DMS114 treated with DMSO at 0.1 percent for 48 hours (cell line): ENCODE data around the gene TAS1R3.

Source experiments
- DNase-seq: peaks from one replicate; lab custom pipeline; 2025; ENCODE audit not compliant: unreplicated experiment; lab: John Stamatoyannopoulos, UW

The TAS1R3 gene

GRCh38 chr1:1349256-1350012 is 18.4 kb downstream of the TAS1R3 start, which contains the start of gene DVL1:
DVL1 (minus strand) TSS chr1:1349418; CDS start chr1:1349065, 353 bp downstream.
- DNase-seq, result no peak

GRCh38 chr1:1351511-1352427 is 20.7 kb downstream of the TAS1R3 start:
- DNase-seq, result no peak

GRCh38 chr1:1352786-1353388 is 21.8 kb downstream of the TAS1R3 start:
- no peak for DNase-seq

- no peak for DNase-seq
These were observed 22.5 kb downstream of the TAS1R3 start for GRCh38 chr1:1353389-1354151.

- DNase-seq, result no peak
These were observed 23.5 kb downstream of the TAS1R3 start for GRCh38 chr1:1354271-1355247.

- DNase-seq, result no peak
These were observed 24.3 kb downstream of the TAS1R3 start for GRCh38 chr1:1355416-1355815.

GRCh38 chr1:1356166-1356795 is 25.2 kb downstream of the TAS1R3 start:
- DNase-seq, result no peak

GRCh38 chr1:1356796-1357401 is 25.8 kb downstream of the TAS1R3 start:
- no peak for DNase-seq

GRCh38 chr1:1357871-1358432 is 26.9 kb downstream of the TAS1R3 start:
- DNase-seq, result no peak

GRCh38 chr1:1358433-1359271 is 27.6 kb downstream of the TAS1R3 start, which contains the start of gene MXRA8:
MXRA8 (minus strand) TSS chr1:1358555; CDS start chr1:1358504, 51 bp downstream.
- no peak for DNase-seq

- no peak for DNase-seq
These were observed 28.2 kb downstream of the TAS1R3 start for GRCh38 chr1:1359308-1359663.

- no peak for DNase-seq
These were observed 28.8 kb downstream of the TAS1R3 start for GRCh38 chr1:1359664-1360468.

- DNase-seq, result no peak
These were observed 29.6 kb downstream of the TAS1R3 start for GRCh38 chr1:1360506-1361169.

- no peak for DNase-seq
These were observed 30.3 kb downstream of the TAS1R3 start for GRCh38 chr1:1361233-1361981.

- DNase-seq, result peak; percentile 39
These were observed 30.9 kb downstream of the TAS1R3 start for GRCh38 chr1:1361982-1362423.
